T-helper 1 cell (primary cell): ENCODE measurements around the gene SLC8A3.
"Not testable (repeated sequence)": the region's sequence is repeated elsewhere in the genome, so short reads cannot be mapped to it uniquely, and the experiment has no call there.

ENCODE experiments used
- DNase-seq, 5 donors: peaks; one replicate each; pipeline ENCODE4 v3.0.0-alpha.2; 2012 to 2020
- total RNA-seq, 4 donors: gene quantifications; one replicate each; lab custom pipeline; 2026; lab: John Stamatoyannopoulos, UW

SLC8A3 gene
- total RNA-seq: 0 reads per million in 4 donors

GRCh38 chr14:70188659-70189455, at the start of gene SLC8A3:
SLC8A3 (minus strand) TSS chr14:70188951; CDS start chr14:70168422, 20,529 bp downstream.
- DNase-seq: peak in 1 of 5 donors; percentile 11

- no peak for DNase-seq
These were observed 49.0 kb upstream of the SLC8A3 start for GRCh38 chr14:70237710-70238109.

GRCh38 chr14:70234066-70234950, 45.6 kb upstream of the SLC8A3 start:
- DNase-seq: no peak

- not testable (repeated sequence) for DNase-seq
These were observed 43.2 kb upstream of the SLC8A3 start for GRCh38 chr14:70231756-70232544.

- DNase-seq: not testable (repeated sequence)
These were observed 41.3 kb upstream of the SLC8A3 start for GRCh38 chr14:70229877-70230640.

- no peak for DNase-seq
These were observed 25.1 kb upstream of the SLC8A3 start for GRCh38 chr14:70213721-70214282.

GRCh38 chr14:70212752-70213151, 24.0 kb upstream of the SLC8A3 start:
- no peak for DNase-seq

- no peak for DNase-seq
These were observed 19.6 kb upstream of the SLC8A3 start for GRCh38 chr14:70208380-70208779.

- DNase-seq: no peak
These were observed 14.9 kb upstream of the SLC8A3 start for GRCh38 chr14:70203686-70204085.

- DNase-seq: no peak
These were observed 13.2 kb upstream of the SLC8A3 start for GRCh38 chr14:70201994-70202393.

GRCh38 chr14:70193396-70193795, 4.6 kb upstream of the SLC8A3 start:
- no peak for DNase-seq

GRCh38 chr14:70192915-70193314, 4.2 kb upstream of the SLC8A3 start:
- peak in 1 of 5 donors; percentile 2 for DNase-seq

- no peak for DNase-seq
These were observed 1.4 kb upstream of the SLC8A3 start for GRCh38 chr14:70190156-70190555.

- no peak for DNase-seq
These were observed 816 bp upstream of the SLC8A3 start for GRCh38 chr14:70189456-70190077.

GRCh38 chr14:70188322-70188658, 461 bp downstream of the SLC8A3 start:
- no peak for DNase-seq

GRCh38 chr14:70186900-70187451, 1.8 kb downstream of the SLC8A3 start:
- no peak for DNase-seq

- DNase-seq: no peak
These were observed 4.8 kb downstream of the SLC8A3 start for GRCh38 chr14:70183991-70184390.

GRCh38 chr14:70181276-70181675, 7.5 kb downstream of the SLC8A3 start:
- no peak for DNase-seq

GRCh38 chr14:70180718-70181117, 8.0 kb downstream of the SLC8A3 start:
- no peak for DNase-seq

GRCh38 chr14:70177081-70177800, 11.5 kb downstream of the SLC8A3 start:
- DNase-seq: no peak
